ENCODE results near the gene ARL6IP4. TPM values are rescaled to one million over a fixed set of nuclear protein-coding genes. Genes with fewer than 3 reads are reported as not detected.

The ARL6IP4 gene
- total RNA-seq, 4 donors from 2014 or later, result 123 to 175 (median 156) TPM

- no peaks in the 10 kb centered on the region for H3K27me3 ChIP-seq
- no peak overlapping the region for H3K27ac ChIP-seq
- TF ChIP-seq CTCF (IDR thresholded peaks at IDR 0.05 in 4 of 5, conservative IDR thresholded peaks at IDR 0.05 in 1 of 5) (no peak), POLR2A (IDR thresholded peaks at IDR 0.05) (no peak)
- in situ Hi-C loops (cut with MboI; ENCODE audit: low sequenced_read_pairs in 4 of 4), result no loop called here
- H3K9me3 ChIP-seq, result no peaks in the 10 kb centered on the region
- H3K4me3 ChIP-seq, result no peak overlapping the region
- ATAC-seq (no peak), DNase-seq (no peak)
- no peaks in the 10 kb centered on the region for H3K4me1 ChIP-seq
- H3K36me3 ChIP-seq, result peaks cover 0 to 8% of the 10 kb centered on the region in 2 donors
- intact Hi-C loops (cut with DNase I; ENCODE audit: low total_unique reads), result no loop called here
Measured at GRCh38 chr12:123029550-123029949, 49.1 kb downstream of the ARL6IP4 start.

- DNase-seq (no peak), ATAC-seq (no peak)
- H3K9me3 ChIP-seq, result no peaks in the 10 kb centered on the region
- H3K4me1 ChIP-seq, result no peaks in the 10 kb centered on the region
- no peaks in the 10 kb centered on the region for H3K27me3 ChIP-seq
- peaks cover 0 to 8% of the 10 kb centered on the region in 2 donors for H3K36me3 ChIP-seq
- in situ Hi-C loops (cut with MboI; ENCODE audit: low sequenced_read_pairs in 4 of 4), result no loop called here
- no peak overlapping the region for H3K4me3 ChIP-seq
- intact Hi-C loops (cut with DNase I; ENCODE audit: low total_unique reads), result no loop called here
- no peak for TF ChIP-seq POLR2A (IDR thresholded peaks at IDR 0.05)
- TF ChIP-seq CTCF (IDR thresholded peaks at IDR 0.05 in 4 of 5, conservative IDR thresholded peaks at IDR 0.05 in 1 of 5), result no peak
- no peak overlapping the region for H3K27ac ChIP-seq
Measured at GRCh38 chr12:123030686-123031085, 50.2 kb downstream of the ARL6IP4 start.

GRCh38 chr12:123031171-123031845, 50.8 kb downstream of the ARL6IP4 start:
- no peaks in the 10 kb centered on the region for H3K4me1 ChIP-seq
- no peaks in the 10 kb centered on the region for H3K27me3 ChIP-seq
- H3K4me3 ChIP-seq, result no peak overlapping the region
- H3K27ac ChIP-seq, result no peak overlapping the region
- DNase-seq (no peak), ATAC-seq (no peak)
- TF ChIP-seq POLR2A (IDR thresholded peaks at IDR 0.05), result no peak
- TF ChIP-seq CTCF (IDR thresholded peaks at IDR 0.05 in 4 of 5, conservative IDR thresholded peaks at IDR 0.05 in 1 of 5), result no peak
- peaks cover 0 to 8% of the 10 kb centered on the region in 2 donors for H3K36me3 ChIP-seq
- no peaks in the 10 kb centered on the region for H3K9me3 ChIP-seq
- in situ Hi-C loops (cut with MboI; ENCODE audit: low sequenced_read_pairs in 4 of 4) (no loop called here), intact Hi-C loops (cut with DNase I; ENCODE audit: low total_unique reads) (no loop called here)

Small RNA genes within 50 kb of the gene (microRNA-seq; reads per million reads assigned to microRNA genes)
- gene MIR4304 (ENCODE audit: borderline replicate concordance in 2 of 2), result 0 reads per million in 2 donors

Other genes starting within 250 kb of the ARL6IP4 start
- gene HCAR1, start 249.8 kb upstream of the ARL6IP4 start, total RNA-seq, result under 1 TPM in 1 of 4 donors, not detected in 3; 0.10 TPM
- 10 to 100 TPM; 16.1 to 26.2 (median 23.5) TPM for gene DENR, start 227.9 kb upstream of the ARL6IP4 start, total RNA-seq
- gene CCDC62, start 206.1 kb upstream of the ARL6IP4 start, total RNA-seq, result 1 to 10 TPM in 1 of 4 donors, under 1 TPM in 3; 0.52 to 1.5 (median 0.84) TPM
- gene HIP1R, start 145.2 kb upstream of the ARL6IP4 start, total RNA-seq, result 10 to 100 TPM in 3 of 4 donors, 1 to 10 TPM in 1; 9.3 to 14.8 (median 14.5) TPM
- 1 to 10 TPM; 4.8 to 8.2 (median 7.6) TPM for gene VPS37B, start 84.6 kb upstream of the ARL6IP4 start, total RNA-seq
- gene ABCB9, start 14.2 kb upstream of the ARL6IP4 start, total RNA-seq, result 1 to 10 TPM in 2 of 4 donors, under 1 TPM in 2; 0.53 to 1.5 (median 0.99) TPM
- 10 to 100 TPM in 1 of 4 donors, 1 to 10 TPM in 3; 3.2 to 11.7 (median 7.8) TPM for gene OGFOD2, start 5.4 kb upstream of the ARL6IP4 start, total RNA-seq
- 1 to 10 TPM; 2.1 to 3.8 (median 3.3) TPM for gene PITPNM2, start 170.4 kb downstream of the ARL6IP4 start, total RNA-seq